Natural killer cell (primary cell): ENCODE results near the gene RUNDC1. TPM values are rescaled to one million over a fixed set of nuclear protein-coding genes. Genes with fewer than 3 reads are reported as not detected.
A peak's percentile ranks its signal among the peaks of the same experiment; 100 is the strongest.

Source experiments
- ATAC-seq, 3 donors: fragments of 150-1000 bp in 2 of 3; fragments of 200-7000 bp in 1 of 3; cut with Tn5 transposase; 1 replicate in 1 of 3; 2 replicates in 2 of 3; pipeline ENCODE4 v1.10.0; 2021; ENCODE audit warnings: mild to moderate bottlenecking in 2 of 3, moderate library complexity in 2 of 3
- DNase-seq, 2 donors: peaks; one replicate each; pipeline versions ENCODE4 v3.0.0 to v3.0.0-alpha.2; 2013 to 2021; ENCODE audit warnings: mixed read lengths in 1 of 2
- H3K27ac ChIP-seq: one replicate; pipeline ENCODE4 v1.5.1; 2013; ENCODE audit warnings: mild to moderate bottlenecking, low read length
- H3K27me3 ChIP-seq: one replicate; pipeline ENCODE4 v1.6.1; 2013; ENCODE audit warnings: low read length; ENCODE audit not compliant: control insufficient read depth, insufficient read depth
- H3K36me3 ChIP-seq: one replicate; pipeline ENCODE4 v1.6.1; 2013; ENCODE audit warnings: low read length; ENCODE audit not compliant: control insufficient read depth, insufficient read depth
- H3K4me1 ChIP-seq: one replicate; pipeline ENCODE4 v1.6.1; 2013; ENCODE audit warnings: low read length; ENCODE audit not compliant: control insufficient read depth, insufficient read depth
- H3K4me3 ChIP-seq: one replicate; pipeline ENCODE4 v1.5.1; 2013; ENCODE audit warnings: low read length
- H3K9me3 ChIP-seq: one replicate; pipeline ENCODE4 v1.6.1; 2013; ENCODE audit warnings: low read length; ENCODE audit not compliant: control insufficient read depth, insufficient read depth
- H3K27ac Mint-ChIP-seq, 2 donors: one replicate each; pipeline ENCODE4 v1.8.0; 2022; ENCODE audit warnings: mild to moderate bottlenecking in 2 of 2, mixed read lengths in 2 of 2, moderate library complexity in 1 of 2
- H3K27me3 Mint-ChIP-seq, 2 donors: one replicate each; pipeline ENCODE4 v1.8.0; 2022; ENCODE audit warnings: low read depth in 2 of 2, mixed read lengths in 2 of 2
- H3K36me3 Mint-ChIP-seq: one replicate; pipeline ENCODE4 v1.8.0; 2022; ENCODE audit warnings: mixed read lengths
- H3K4me1 Mint-ChIP-seq, 2 donors: one replicate each; pipeline ENCODE4 v1.8.0; 2022; ENCODE audit warnings: mixed read lengths in 2 of 2
- H3K4me3 Mint-ChIP-seq: one replicate; pipeline ENCODE4 v1.8.0; 2022; ENCODE audit warnings: mild to moderate bottlenecking, moderate library complexity, mixed read lengths
- H3K9me3 Mint-ChIP-seq, 2 donors: one replicate each; pipeline ENCODE4 v1.8.0; 2022; ENCODE audit warnings: mixed read lengths in 2 of 2
- CTCF ChIP-seq: fragments of 200-600 bp; IDR thresholded peaks from one replicate; pipeline ENCODE4 v1.8.0; 2022; ENCODE audit warnings: antibody characterized with exemption
- WGBS: methylation state at CpG from one replicate; pipeline ENCODE4 v1.1.7; 2013; ENCODE audit warnings: missing lambda C conversion rate; ENCODE audit not compliant: insufficient coverage; 5-methylcytosine and 5-hydroxymethylcytosine counted together
- intact Hi-C: fragments of 100-400 bp; cut with micrococcal nuclease; formaldehyde crosslinking; loops from one replicate; pipeline ENCODE4 v1.14.2; 2022
- total RNA-seq, 4 donors: library from RNA; stranded (reverse); fragments of 120-200 nt in 1 of 4; gene quantifications; one replicate each; pipeline versions ENCODE4 v1.2.3 to v1.2.4, GENCODE V29; 2013 to 2022

Gene RUNDC1
- total RNA-seq, 3 donors from 2014 or later (not counting 1 experiment from before 2014, with no cell fraction given): 11.6 to 15.8 (median 14.6) TPM

DNA sequence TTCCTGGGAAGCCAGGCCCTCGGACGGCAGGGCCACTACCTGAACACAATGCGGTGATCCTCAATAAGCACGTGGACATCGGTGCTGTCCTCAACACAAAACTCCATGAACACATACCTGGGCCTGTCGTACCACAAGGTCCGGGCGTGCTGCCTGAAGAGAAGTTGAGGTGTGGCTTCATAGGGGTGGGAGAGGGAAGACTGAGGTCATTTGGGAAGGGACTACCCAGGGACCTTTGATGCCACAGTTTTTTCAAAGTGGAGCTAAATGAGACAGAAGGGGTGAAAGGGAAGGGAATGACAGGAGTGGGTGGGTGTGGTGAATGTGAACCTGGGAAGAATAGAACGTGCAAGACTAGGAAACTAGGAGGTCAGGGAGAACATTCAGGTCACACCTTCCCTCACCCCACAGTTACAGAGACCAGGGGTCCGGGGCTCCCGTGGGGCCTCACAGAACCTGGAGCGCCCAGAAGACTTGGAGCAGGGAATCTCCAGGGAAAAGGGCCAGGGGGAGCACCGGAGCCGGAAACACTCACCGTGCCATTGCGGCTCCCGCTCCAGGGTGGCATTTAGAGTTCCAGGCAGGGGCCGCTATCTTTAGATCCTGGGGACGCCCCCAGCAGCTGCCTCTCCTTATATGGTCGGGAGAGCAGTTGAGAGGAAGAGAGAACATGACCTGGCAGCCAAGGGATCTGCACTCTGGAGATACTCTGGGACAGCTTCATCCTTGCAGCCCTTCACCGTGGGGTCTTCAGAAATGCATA lies 673 bp upstream of the RUNDC1 start, which contains the start of gene PTGES3L:
Gene PTGES3L, minus strand, starts transcription at position 570 of the 763 bp plus-strand sequence. Its CDS starts 27 bp downstream, at position 543.
- peak within 1 kb of the TSS; percentile 79 to 95 for H3K27ac Mint-ChIP-seq
- peaks cover 0 to 2% of the 10 kb centered on the region in 2 donors for H3K27me3 Mint-ChIP-seq
- no peaks in the 10 kb centered on the region for H3K36me3 ChIP-seq
- H3K9me3 Mint-ChIP-seq: no peaks in the 10 kb centered on the region
- no peaks in the 10 kb centered on the region for H3K27me3 ChIP-seq
- intact Hi-C loops: loop anchor here (5.0 kb wide), 1 partner anchor 147 kb away; the partner anchor contains the start of gene PSME3
- H3K27ac ChIP-seq: peak within 1 kb of the TSS; percentile 75
- peak within 1 kb of the TSS; percentile 94 for H3K4me3 Mint-ChIP-seq
- peak within 1 kb of the TSS; percentile 82 for H3K4me3 ChIP-seq
- peak in 1 of 2 donors; percentile 17 for DNase-seq
- no peaks in the 10 kb centered on the region for H3K9me3 ChIP-seq
- no peak for TF ChIP-seq CTCF
- peak; percentile 15 to 43 (median 36) for ATAC-seq
- H3K36me3 Mint-ChIP-seq: no peaks in the 10 kb centered on the region
- H3K4me1 ChIP-seq: peaks cover 22% of the 10 kb centered on the region
- peaks cover 19 to 32% of the 10 kb centered on the region in 2 donors for H3K4me1 Mint-ChIP-seq
- WGBS: 45% methylated on average over 20 of the region's 21 CpGs

DNA sequence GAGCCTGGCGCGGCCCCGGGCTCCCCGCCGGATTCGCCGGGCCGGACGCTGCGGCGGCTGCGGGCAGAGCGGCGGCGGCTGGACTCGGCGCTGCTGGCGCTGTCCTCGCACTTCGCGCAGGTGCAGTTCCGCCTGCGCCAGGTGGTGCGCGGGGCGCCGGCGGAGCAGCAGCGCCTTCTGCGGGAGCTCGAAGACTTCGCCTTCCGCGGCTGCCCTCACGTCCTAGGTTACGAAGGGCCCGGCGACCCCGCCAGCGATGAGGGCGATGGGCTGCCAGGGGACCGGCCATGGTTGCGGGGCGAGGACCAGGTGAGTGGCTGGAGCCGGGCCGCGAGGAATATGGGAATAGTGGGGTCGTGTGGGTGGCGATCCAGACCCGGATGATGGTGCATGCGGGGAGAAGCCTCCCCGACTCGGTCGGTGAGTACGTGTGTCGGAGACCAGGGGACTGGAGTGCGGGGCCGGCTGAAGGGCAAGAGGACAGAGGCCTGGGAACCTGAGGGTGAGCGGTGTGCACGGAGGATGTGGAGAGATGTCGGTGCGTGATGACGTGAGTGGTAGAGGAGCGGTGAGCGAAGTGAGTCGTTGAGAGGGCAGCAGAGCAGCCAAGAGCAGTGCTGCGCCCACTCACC lies 517 bp downstream of the RUNDC1 start:
- no peaks in the 10 kb centered on the region for H3K36me3 Mint-ChIP-seq
- Histone ChIP-seq H3K27ac (peak overlapping the region; percentile 75), H3K36me3 (peaks cover 3% of the 10 kb centered on the region), H3K9me3 (no peaks in the 10 kb centered on the region), H3K27me3 (no peaks in the 10 kb centered on the region), H3K4me3 (peak overlapping the region; percentile 82), H3K4me1 (peaks cover 25% of the 10 kb centered on the region)
- peak overlapping the region; percentile 79 to 95 for H3K27ac Mint-ChIP-seq
- WGBS: under 1% methylated on average over 67 of the region's 67 CpGs
- peaks cover 19 to 32% of the 10 kb centered on the region in 2 donors for H3K4me1 Mint-ChIP-seq
- intact Hi-C loops: loop anchor here (5.0 kb wide), 1 partner anchor 149 kb away; the partner anchor contains the start of gene PSME3
- H3K9me3 Mint-ChIP-seq: no peaks in the 10 kb centered on the region
- DNase-seq: peak; percentile 46 to 79
- peak; percentile 9 for TF ChIP-seq CTCF
- peak; percentile 68 to 80 (median 72) for ATAC-seq
- peak overlapping the region; percentile 93 for H3K4me3 Mint-ChIP-seq
- H3K27me3 Mint-ChIP-seq: no peaks in the 10 kb centered on the region

DNA sequence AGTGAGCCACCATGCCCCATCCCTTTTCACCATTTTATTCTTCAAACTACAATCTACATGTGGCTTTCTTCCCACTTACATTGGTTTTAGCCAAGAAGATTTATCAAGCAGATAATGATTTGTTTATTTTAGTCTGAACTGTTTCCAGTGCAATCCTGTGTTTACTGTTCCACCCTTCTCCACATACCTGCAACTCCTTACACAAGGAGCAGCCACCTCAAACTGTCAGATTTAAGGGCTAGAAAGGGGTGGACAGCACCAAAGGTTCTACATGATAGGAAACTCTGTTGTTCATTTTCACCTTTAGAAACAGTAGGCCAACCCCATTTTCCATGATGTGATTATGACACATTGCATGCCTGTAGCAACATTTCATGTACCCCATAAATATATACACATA lies 1.9 kb downstream of the RUNDC1 start:
- Mint-ChIP-seq H3K4me1 (peaks cover 19 to 32% of the 10 kb centered on the region in 2 donors), H3K36me3 (no peaks in the 10 kb centered on the region), H3K27me3 (no peaks in the 10 kb centered on the region), H3K9me3 (no peaks in the 10 kb centered on the region), H3K4me3 (peak overlapping the region; percentile 93), H3K27ac (peak overlapping the region in 1 of 2 donors; percentile 95)
- ATAC-seq: no peak
- H3K27ac ChIP-seq: no peak overlapping the region
- H3K4me1 ChIP-seq: peaks cover 25% of the 10 kb centered on the region
- no peaks in the 10 kb centered on the region for H3K27me3 ChIP-seq
- intact Hi-C loops: loop anchor here (5.0 kb wide), 1 partner anchor 150 kb away; the partner anchor contains the start of gene PSME3
- no peaks in the 10 kb centered on the region for H3K9me3 ChIP-seq
- no peak overlapping the region for H3K4me3 ChIP-seq
- H3K36me3 ChIP-seq: peaks cover 9% of the 10 kb centered on the region
- DNase-seq: no peak
- TF ChIP-seq CTCF: no peak
